Aorta (tissue), 5 donors: ENCODE measurements around the gene PRRX2. TPM values are rescaled to one million over a fixed set of nuclear protein-coding genes. Genes with fewer than 3 reads are reported as not detected.

Experiments
- ATAC-seq: fragments of 200-7000 bp; cut with Tn5 transposase; one replicate; pipeline ENCODE4 v1.9.1; 2022; ENCODE audit warnings: moderate library complexity; ENCODE audit not compliant: low FRiP score
- DNase-seq, 2 donors: peaks; one replicate each; pipeline ENCODE4 v3.0.0-alpha.2; 2020
- H3K27ac ChIP-seq, 2 donors: one replicate each; pipeline ENCODE4 v1.5.1; 2013; ENCODE audit warnings: low read length in 2 of 2, mild to moderate bottlenecking in 2 of 2, moderate library complexity in 2 of 2, control low read depth in 1 of 2, inconsistent platforms in 1 of 2, low read depth in 1 of 2
- H3K27me3 ChIP-seq, 2 donors: one replicate each; pipeline ENCODE4 v1.6.1; 2013; ENCODE audit warnings: control low read depth in 1 of 2, low read length in 1 of 2, mild to moderate bottlenecking in 1 of 2, moderate library complexity in 1 of 2; ENCODE audit not compliant: insufficient read depth in 2 of 2, control insufficient read depth in 1 of 2
- H3K36me3 ChIP-seq, 2 donors: one replicate each; pipeline ENCODE4 v1.6.1; 2013; ENCODE audit warnings: control low read depth in 1 of 2, low read length in 1 of 2, mild to moderate bottlenecking in 1 of 2; ENCODE audit not compliant: insufficient read depth in 2 of 2, control insufficient read depth in 1 of 2
- H3K4me1 ChIP-seq, 2 donors: one replicate each; pipeline ENCODE4 v1.6.1; 2013; ENCODE audit warnings: low read length in 2 of 2, control low read depth in 1 of 2, mild to moderate bottlenecking in 1 of 2, moderate library complexity in 1 of 2; ENCODE audit not compliant: insufficient read depth in 2 of 2, control insufficient read depth in 1 of 2
- H3K4me3 ChIP-seq, 2 donors: one replicate each; pipeline ENCODE4 v1.5.1; 2013; ENCODE audit warnings: low read length in 2 of 2, control low read depth in 1 of 2, mild to moderate bottlenecking in 1 of 2
- H3K9me3 ChIP-seq: one replicate; pipeline ENCODE4 v1.6.1; 2013; ENCODE audit warnings: mild to moderate bottlenecking, low read length; ENCODE audit not compliant: control insufficient read depth
- WGBS, 2 donors: extraction: QIAGEN DNeasy Blood & Tissue Kit; methylation state at CpG; one replicate each; pipeline ENCODE4 v1.1.7; 2013; 5-methylcytosine and 5-hydroxymethylcytosine counted together
- intact Hi-C, 2 donors: fragments of 100-400 bp; cut with DNase I; formaldehyde crosslinking; loops; one replicate each; pipeline versions ENCODE4 v1.14.2 to v1.15.0; 2022
- polyA plus RNA-seq, 2 donors: library from polyadenylated mRNA; stranded (reverse); fragments of 200-250 nt; gene quantifications; one replicate each; pipeline ENCODE4 v1.2.3, GENCODE V29; 2013
- total RNA-seq, 2 donors: library from RNA; stranded (reverse); fragmentation: NEBNext Ultra II Directional; extraction: Animal tissue kit (Norgen Biotek cat#: 25700); gene quantifications; one replicate each; pipeline ENCODE4 v1.2.1, GENCODE V29; 2021
- donor health status: healthy with polysubstance abuse.
- donor health status: Bipolar disorder and iron deficiency.
- donor health status: DM: no; HTN: no; CAD: no.
- donor health status: DM: no; HTN: no; CAD: no.
- donor health status: DM: yes; HTN: yes; CAD: no.

PRRX2 gene
- total and polyA plus RNA-seq, 4 donors = 27.7 to 68.8 (median 52.2) TPM

DNA sequence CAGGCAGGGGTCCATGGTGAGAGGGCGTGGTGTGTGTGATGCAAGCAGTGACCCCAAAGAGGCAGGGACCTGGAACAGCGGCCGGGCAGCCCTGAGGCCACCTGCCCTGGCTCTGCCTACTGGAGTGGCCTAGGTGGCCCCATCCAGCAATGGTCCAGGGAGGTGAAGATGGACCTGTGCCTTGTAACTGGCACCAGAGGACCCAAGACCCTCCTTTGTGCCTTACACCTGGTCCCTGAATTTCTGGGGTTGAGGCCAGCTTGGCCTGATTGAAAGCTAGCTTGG, 44.7 kb downstream of the PRRX2 start:
- H3K27me3 ChIP-seq = no peaks in the 10 kb centered on the region
- H3K9me3 ChIP-seq = no peaks in the 10 kb centered on the region
- no peaks in the 10 kb centered on the region for H3K36me3 ChIP-seq
- peak overlapping the region in 1 of 2 donors; percentile 25 for H3K27ac ChIP-seq
- peaks cover 4% of the 10 kb centered on the region in 2 donors for H3K4me1 ChIP-seq
- ATAC-seq (no peak), DNase-seq (peak in 1 of 2 donors; percentile 52)
- intact Hi-C loops = loop anchor here in 1 of 2 donors (5.0 kb wide), 1 partner anchor 43 kb away; the partner anchor contains the start of gene PRRX2
- WGBS, 2 donors = 94 to 100% methylated on average over 3 of the region's 3 CpGs
- H3K4me3 ChIP-seq = no peak overlapping the region

- H3K9me3 ChIP-seq = no peaks in the 10 kb centered on the region
- H3K4me1 ChIP-seq = peaks cover 4% of the 10 kb centered on the region in 2 donors
- H3K4me3 ChIP-seq = no peak overlapping the region
- H3K27me3 ChIP-seq = no peaks in the 10 kb centered on the region
- DNase-seq (peak; percentile 69 to 87), ATAC-seq (peak; percentile 15)
- H3K27ac ChIP-seq = peak overlapping the region; percentile 81 to 88
- intact Hi-C loops = loop anchor here in 1 of 2 donors (5.0 kb wide), 1 partner anchor 46 kb away; the partner anchor contains the start of gene PRRX2
- 6 to 7% methylated on average over 23 to 26 of the region's 26 CpGs for WGBS, 2 donors
- H3K36me3 ChIP-seq = no peaks in the 10 kb centered on the region
Measured at GRCh38 chr9:129712634-129713401, 47.4 kb downstream of the PRRX2 start.

GRCh38 chr9:129713402-129713679, 47.9 kb downstream of the PRRX2 start:
- H3K9me3 ChIP-seq = no peaks in the 10 kb centered on the region
- no peaks in the 10 kb centered on the region for H3K36me3 ChIP-seq
- no peak overlapping the region for H3K4me3 ChIP-seq
- H3K27me3 ChIP-seq = no peaks in the 10 kb centered on the region
- intact Hi-C loops = loop anchor here in 1 of 2 donors (5.0 kb wide), 1 partner anchor 46 kb away; the partner anchor contains the start of gene PRRX2
- DNase-seq = no peak
- peak overlapping the region; percentile 78 to 81 for H3K27ac ChIP-seq
- peaks cover 4% of the 10 kb centered on the region in 2 donors for H3K4me1 ChIP-seq
- WGBS, 2 donors = 44 to 62% methylated on average over 10 of the region's 10 CpGs
- no peak for ATAC-seq

DNA sequence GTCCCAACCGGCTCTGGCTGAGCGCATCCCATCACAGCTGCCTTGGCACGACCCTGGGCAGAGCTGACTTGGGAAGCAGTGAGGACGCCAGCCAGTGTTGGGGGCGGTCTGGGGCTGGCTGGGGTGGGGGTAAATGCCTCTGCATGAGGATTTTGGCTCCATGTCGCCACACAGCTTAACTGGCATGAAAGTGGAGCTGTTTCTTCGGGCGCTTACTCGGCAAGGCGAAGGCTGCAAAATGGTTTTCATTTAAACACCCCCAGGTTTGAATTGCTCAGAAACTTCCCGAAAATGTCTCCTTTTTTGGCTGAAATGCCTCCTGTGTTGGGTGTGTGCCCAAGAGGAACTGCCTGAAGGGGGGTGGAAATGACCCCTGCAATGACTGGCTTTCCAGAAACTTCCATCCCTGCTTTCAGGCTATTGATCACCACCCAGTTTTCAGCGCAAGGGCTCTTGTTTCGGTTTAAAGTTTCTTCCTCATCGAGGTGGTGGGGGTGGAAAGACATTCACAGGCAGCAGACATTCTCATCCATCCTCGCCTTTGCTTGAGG, 49.1 kb downstream of the PRRX2 start:
- Histone ChIP-seq H3K9me3 (no peaks in the 10 kb centered on the region), H3K36me3 (no peaks in the 10 kb centered on the region), H3K27ac (peak overlapping the region; percentile 88 to 90), H3K4me3 (no peak overlapping the region), H3K27me3 (no peaks in the 10 kb centered on the region), H3K4me1 (peaks cover 4% of the 10 kb centered on the region in 2 donors)
- 11% methylated on average over 15 of the region's 15 CpGs for WGBS, 2 donors
- ATAC-seq (peak; percentile 33), DNase-seq (peak; percentile 81 to 87)
- intact Hi-C loops = loop anchor here in 1 of 2 donors (5.0 kb wide), 1 partner anchor 47 kb away; the partner anchor contains the start of gene PRRX2

GRCh38 chr9:129716091-129716490, 50.6 kb downstream of the PRRX2 start:
- H3K4me1 ChIP-seq = peaks cover 4% of the 10 kb centered on the region in 2 donors
- DNase-seq (no peak), ATAC-seq (peak; percentile 53)
- no peaks in the 10 kb centered on the region for H3K36me3 ChIP-seq
- 5 to 9% methylated on average over 5 of the region's 5 CpGs for WGBS, 2 donors
- intact Hi-C loops = loop anchor here in 1 of 2 donors (1.0 kb wide), 1 partner anchor 19 kb away; no protein-coding TSS in a partner anchor
- no peaks in the 10 kb centered on the region for H3K9me3 ChIP-seq
- H3K27me3 ChIP-seq = no peaks in the 10 kb centered on the region
- H3K4me3 ChIP-seq = no peak overlapping the region
- no peak overlapping the region for H3K27ac ChIP-seq

DNA sequence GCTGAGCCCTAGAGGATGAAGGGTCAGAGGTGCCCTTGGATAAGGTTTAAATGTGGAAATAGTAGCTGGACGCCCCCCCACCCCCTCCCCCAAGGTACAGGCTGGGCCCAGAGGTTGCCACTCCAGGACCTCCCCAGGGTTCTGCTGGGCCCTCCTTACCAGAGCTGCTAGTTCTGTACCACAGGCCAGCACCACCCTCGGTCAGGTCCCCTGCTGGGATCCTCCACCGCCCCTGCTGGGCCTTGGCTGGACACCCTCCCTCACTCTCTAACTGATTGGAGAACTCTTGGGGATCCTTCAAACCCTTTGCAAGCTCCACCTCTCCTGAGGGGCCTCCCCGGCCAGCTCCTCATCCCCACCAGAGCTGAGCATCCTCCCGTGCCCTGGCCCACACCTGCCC, 52.5 kb downstream of the PRRX2 start:
- no peak overlapping the region for H3K27ac ChIP-seq
- WGBS, 2 donors = 61 to 68% methylated on average over 5 of the region's 5 CpGs
- H3K4me1 ChIP-seq = peaks cover 0 to 4% of the 10 kb centered on the region in 2 donors
- ATAC-seq (no peak), DNase-seq (no peak)
- H3K27me3 ChIP-seq = no peaks in the 10 kb centered on the region
- no peaks in the 10 kb centered on the region for H3K36me3 ChIP-seq
- no peak overlapping the region for H3K4me3 ChIP-seq
- H3K9me3 ChIP-seq = no peaks in the 10 kb centered on the region
- intact Hi-C loops = no loop called here

DNA sequence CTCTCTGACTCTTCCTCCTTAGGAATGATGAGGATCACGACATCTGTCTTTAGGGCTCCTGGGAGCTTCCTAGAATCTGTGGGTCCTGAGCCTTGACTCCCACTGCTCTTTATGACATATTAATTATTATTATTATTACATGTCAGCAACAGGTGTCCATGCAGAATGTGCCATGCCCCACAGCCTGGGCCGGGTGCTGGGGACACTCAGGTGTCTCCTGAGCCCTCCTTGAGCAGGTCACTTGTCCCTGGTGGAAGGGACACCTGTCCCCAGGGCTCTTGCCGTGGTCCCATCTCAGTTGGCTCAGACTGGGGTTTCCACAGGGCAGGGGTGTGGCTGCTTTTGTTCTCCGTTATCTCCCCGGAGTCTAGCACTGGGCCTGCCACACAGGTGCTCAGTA, 53.2 kb downstream of the PRRX2 start:
- Histone ChIP-seq H3K27ac (no peak overlapping the region), H3K4me1 (peaks cover 0 to 4% of the 10 kb centered on the region in 2 donors), H3K36me3 (no peaks in the 10 kb centered on the region), H3K4me3 (no peak overlapping the region), H3K27me3 (no peaks in the 10 kb centered on the region), H3K9me3 (no peaks in the 10 kb centered on the region)
- 56 to 64% methylated on average over 5 of the region's 5 CpGs for WGBS, 2 donors
- intact Hi-C loops = no loop called here
- no peak for ATAC-seq
- DNase-seq = no peak

DNA sequence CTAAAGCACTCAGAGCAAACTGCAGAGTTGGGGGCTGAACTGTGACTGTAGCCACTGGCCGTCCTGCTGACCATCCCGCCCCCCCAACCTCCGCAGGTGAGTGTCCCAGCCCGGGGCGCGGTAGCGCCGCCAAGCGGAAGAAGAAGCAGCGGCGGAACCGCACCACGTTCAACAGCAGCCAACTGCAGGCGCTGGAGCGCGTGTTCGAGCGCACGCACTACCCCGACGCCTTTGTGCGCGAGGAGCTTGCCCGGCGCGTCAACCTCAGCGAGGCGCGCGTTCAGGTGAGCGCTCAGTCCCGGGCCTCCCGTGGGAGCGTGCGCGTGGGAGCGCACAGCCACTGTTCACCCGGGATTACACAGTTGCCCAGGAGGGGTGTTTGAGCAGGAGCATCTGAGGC, 53.7 kb downstream of the PRRX2 start:
- intact Hi-C loops = no loop called here
- Histone ChIP-seq H3K4me3 (no peak overlapping the region), H3K27ac (no peak overlapping the region), H3K36me3 (no peaks in the 10 kb centered on the region), H3K4me1 (peaks cover 0 to 4% of the 10 kb centered on the region in 2 donors), H3K27me3 (no peaks in the 10 kb centered on the region), H3K9me3 (no peaks in the 10 kb centered on the region)
- DNase-seq (no peak), ATAC-seq (no peak)
- 79% methylated on average over 37 to 38 of the region's 38 CpGs for WGBS, 2 donors
